RWPE1 (cell line): ENCODE results near the gene CHSY1.

Source experiments
- CTCF ChIA-PET: fragments of 350-600 bp; sonication (Branson Sonifier 250); formaldehyde crosslinking; extraction: SDS; loops from one replicate; lab custom pipeline; 2021; lab: Yijun Ruan, JAX
- POLR2A ChIA-PET: fragments of 400-600 bp; formaldehyde crosslinking; extraction: SDS; loops from one replicate; lab custom pipeline; 2020; ENCODE audit warnings: antibody characterized with exemption; ENCODE audit not compliant: low non-redundant PET; lab: Yijun Ruan, JAX
- DNase-seq: peaks from one replicate; pipeline ENCODE4 v3.0.0; 2012; ENCODE audit warnings: low spot score
- H3K27ac ChIP-seq: fragments of 450-650 bp; 2 replicates; pipeline ENCODE4 v1.5.1; 2017
- TF ChIP-seq, protein P1 (sequence below): fragments of 450-650 bp; conservative IDR thresholded peaks from 2 replicates; pipeline ENCODE4 v1.5.1; 2017; ENCODE audit warnings: low read depth, mild to moderate bottlenecking

CHSY1 gene

GRCh38 chr15:101149864-101150722 lies 101.8 kb downstream of the CHSY1 start:
- TF ChIP-seq, protein P1, sequence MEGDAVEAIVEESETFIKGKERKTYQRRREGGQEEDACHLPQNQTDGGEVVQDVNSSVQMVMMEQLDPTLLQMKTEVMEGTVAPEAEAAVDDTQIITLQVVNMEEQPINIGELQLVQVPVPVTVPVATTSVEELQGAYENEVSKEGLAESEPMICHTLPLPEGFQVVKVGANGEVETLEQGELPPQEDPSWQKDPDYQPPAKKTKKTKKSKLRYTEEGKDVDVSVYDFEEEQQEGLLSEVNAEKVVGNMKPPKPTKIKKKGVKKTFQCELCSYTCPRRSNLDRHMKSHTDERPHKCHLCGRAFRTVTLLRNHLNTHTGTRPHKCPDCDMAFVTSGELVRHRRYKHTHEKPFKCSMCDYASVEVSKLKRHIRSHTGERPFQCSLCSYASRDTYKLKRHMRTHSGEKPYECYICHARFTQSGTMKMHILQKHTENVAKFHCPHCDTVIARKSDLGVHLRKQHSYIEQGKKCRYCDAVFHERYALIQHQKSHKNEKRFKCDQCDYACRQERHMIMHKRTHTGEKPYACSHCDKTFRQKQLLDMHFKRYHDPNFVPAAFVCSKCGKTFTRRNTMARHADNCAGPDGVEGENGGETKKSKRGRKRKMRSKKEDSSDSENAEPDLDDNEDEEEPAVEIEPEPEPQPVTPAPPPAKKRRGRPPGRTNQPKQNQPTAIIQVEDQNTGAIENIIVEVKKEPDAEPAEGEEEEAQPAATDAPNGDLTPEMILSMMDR, result no peak
- no peak overlapping the region for H3K27ac ChIP-seq
- ChIA-PET CTCF (no interaction called here), POLR2A (interaction anchor here (0.5 kb wide), 1 partner anchor 102 kb away, joined by 3 read pairs; the partner anchor contains the start of gene CHSY1)
- DNase-seq, result no peak

- ChIA-PET POLR2A (no interaction called here), CTCF (interaction anchor here (0.6 kb wide), 1 partner anchor 141 kb away, joined by 3 read pairs; no protein-coding TSS in a partner anchor)
- no peak for DNase-seq
- H3K27ac ChIP-seq, result no peak overlapping the region
- TF ChIP-seq, protein P1, result no peak
Measured at GRCh38 chr15:101148881-101149664, 102.8 kb downstream of the CHSY1 start.

GRCh38 chr15:101148166-101148880 lies 103.5 kb downstream of the CHSY1 start:
- TF ChIP-seq, protein P1, result no peak
- ChIA-PET POLR2A (no interaction called here), CTCF (interaction anchor here (0.6 kb wide), 1 partner anchor 140 kb away, joined by 3 read pairs; no protein-coding TSS in a partner anchor)
- no peak for DNase-seq
- H3K27ac ChIP-seq, result no peak overlapping the region

DNA sequence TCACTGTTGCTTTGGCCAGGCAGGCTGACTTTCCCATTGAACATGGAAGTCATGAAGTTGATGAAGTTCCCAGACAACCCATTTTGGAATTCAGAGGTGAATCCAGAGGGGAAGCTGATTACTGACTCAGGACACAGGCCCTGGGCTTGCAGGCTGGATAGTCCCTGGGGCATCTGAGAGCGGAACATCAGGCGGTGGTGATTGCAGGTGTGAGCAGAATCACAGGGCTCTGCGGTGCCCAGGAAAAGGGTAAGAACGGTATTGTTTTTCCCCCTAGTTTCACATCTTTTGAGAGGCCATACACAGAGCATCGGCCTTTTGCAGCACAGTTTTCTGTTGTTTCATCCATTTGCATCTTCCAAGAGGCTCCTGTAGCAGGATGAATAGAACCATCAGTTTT lies 104.7 kb downstream of the CHSY1 start:
- POLR2A ChIA-PET, result no interaction called here
- CTCF ChIA-PET, result no interaction called here

DNA sequence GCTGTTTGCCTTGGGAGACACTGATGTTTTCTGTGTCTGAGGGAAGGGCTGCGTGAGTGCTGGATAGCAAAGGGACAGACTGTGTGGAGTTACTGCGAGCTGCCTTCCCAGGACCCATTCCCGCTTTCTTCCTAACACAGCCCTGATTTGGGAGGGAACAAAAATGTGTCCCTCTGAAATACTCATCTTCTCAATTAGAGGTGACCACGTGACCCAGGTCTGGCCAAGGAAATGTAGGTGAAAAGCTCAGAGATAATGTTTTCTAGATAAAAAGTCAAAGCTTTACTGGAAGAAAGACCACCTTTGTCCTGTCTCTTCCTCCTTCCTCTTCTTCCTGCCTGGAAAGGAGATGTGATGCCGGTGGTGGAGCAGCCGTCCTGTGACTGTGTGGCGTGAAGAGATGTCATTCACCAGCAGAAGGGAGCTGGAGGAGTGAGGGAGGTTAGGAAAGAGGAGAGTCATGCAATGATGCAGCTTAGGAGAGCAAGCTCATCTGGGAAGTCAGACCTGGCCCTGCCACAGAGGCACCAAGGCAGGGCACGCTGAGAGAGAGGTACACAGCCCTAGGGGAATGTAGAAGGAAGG lies 105.6 kb downstream of the CHSY1 start:
- ChIA-PET CTCF (no interaction called here), POLR2A (no interaction called here)
- DNase-seq, result no peak
- H3K27ac ChIP-seq, result no peak overlapping the region
- TF ChIP-seq, protein P1, result no peak

More for the DNA sequence above, 104.7 kb downstream of the CHSY1 start:
- DNase-seq, result no peak
- H3K27ac ChIP-seq, result no peak overlapping the region
- TF ChIP-seq, protein P1, result no peak

- no peak overlapping the region for H3K27ac ChIP-seq
- TF ChIP-seq, protein P1, result no peak
- ChIA-PET POLR2A (no interaction called here), CTCF (no interaction called here)
- no peak for DNase-seq
Measured at GRCh38 chr15:101145362-101145761, 106.5 kb downstream of the CHSY1 start.
